H1 (cell line): ENCODE results near the gene AHDC1. TPM values are rescaled to one million over a fixed set of nuclear protein-coding genes. Genes with fewer than 3 reads are reported as not detected.
A peak's percentile ranks its signal among the peaks of the same experiment; 100 is the strongest.

ENCODE experiments used
- CTCF ChIA-PET: fragments of 300-600 bp; sonication (Branson Sonifier 250); formaldehyde crosslinking; loops from one replicate; lab custom pipeline; 2021; ENCODE audit not compliant: partially characterized antibody; lab: Charles Lee
- POLR2A ChIA-PET: fragments of 300-600 bp; sonication (Branson Sonifier 250); formaldehyde crosslinking; loops from one replicate; lab custom pipeline; 2021; ENCODE audit warnings: inconsistent platforms; ENCODE audit not compliant: partially characterized antibody; lab: Charles Lee
- DNase-seq, 2 experiments: peaks; one replicate each; pipeline versions ENCODE4 v3.0.0 to v3.0.0-alpha.2; 2010 to 2022; ENCODE audit warnings: low spot score in 2 of 2, low read depth in 1 of 2, mixed read lengths in 1 of 2
- FAIRE-seq: peaks from 2 replicates; lab custom pipeline; 2011; peaks lifted over from hg19 to GRCh38; lab: Jason Lieb, UNC
- H2AFZ ChIP-seq: 2 replicates; pipeline ENCODE4 v1.8.1; 2012; ENCODE audit warnings: low read length, inconsistent platforms
- H2AK5ac ChIP-seq: 2 replicates; pipeline ENCODE4 v1.6.1; 2013; ENCODE audit warnings: low read depth, low read length
- H2BK120ac ChIP-seq: replicated peaks from 2 replicates; pipeline ENCODE3; 2013; ENCODE audit warnings: low read depth, low read length, inconsistent platforms
- H2BK12ac ChIP-seq: 2 replicates; pipeline ENCODE4 v1.6.1; 2013; ENCODE audit warnings: low read depth, low read length
- H2BK15ac ChIP-seq: 2 replicates; pipeline ENCODE4 v1.6.1; 2013; ENCODE audit warnings: low read length
- H2BK20ac ChIP-seq: 2 replicates; pipeline ENCODE4 v1.6.1; 2013; ENCODE audit warnings: low read length
- H2BK5ac ChIP-seq: 2 replicates; pipeline ENCODE4 v1.6.1; 2013; ENCODE audit warnings: low read depth, low read length
- H3K14ac ChIP-seq: 2 replicates; pipeline ENCODE4 v1.6.1; 2013; ENCODE audit warnings: inconsistent platforms; ENCODE audit not compliant: insufficient read length
- H3K18ac ChIP-seq: 2 replicates; pipeline ENCODE4 v1.6.1; 2013; ENCODE audit warnings: low read length; ENCODE audit errors: extremely low read depth
- H3K23ac ChIP-seq: 2 replicates; pipeline ENCODE4 v1.6.1; 2013; ENCODE audit warnings: inconsistent platforms; ENCODE audit not compliant: insufficient read length
- H3K23me2 ChIP-seq: 2 replicates; pipeline ENCODE4 v1.6.1; 2013; ENCODE audit warnings: low read depth, low read length
- H3K27ac ChIP-seq: 2 replicates; pipeline ENCODE4 v1.6.1; 2011; ENCODE audit warnings: low read depth, low read length, inconsistent platforms
- H3K27me3 ChIP-seq, 4 experiments: replicated peaks in 1 of 4; 1 replicate in 1 of 4; 2 replicates in 3 of 4; pipeline versions ENCODE4 v1.6.1 to v1.8.1; 2011 to 2013; ENCODE audit warnings: low read length in 3 of 4, mild to moderate bottlenecking in 3 of 4, inconsistent platforms in 2 of 4, mixed read lengths in 2 of 4, moderate library complexity in 1 of 4; ENCODE audit not compliant: control insufficient read depth in 3 of 4, insufficient read depth in 3 of 4; ENCODE audit errors: extremely low read depth in 1 of 4
- H3K36me3 ChIP-seq, 4 experiments: 2 replicates each; pipeline versions ENCODE4 v1.6.1 to v1.8.1; 2011 to 2013; ENCODE audit warnings: mild to moderate bottlenecking in 4 of 4, low read length in 3 of 4, moderate library complexity in 2 of 4, control low read depth in 1 of 4, inconsistent platforms in 1 of 4; ENCODE audit not compliant: insufficient read depth in 4 of 4, control insufficient read depth in 2 of 4
- H3K4ac ChIP-seq: replicated peaks from 2 replicates; pipeline ENCODE3; 2013; ENCODE audit warnings: low read length, low read depth, mixed read lengths, inconsistent platforms; ENCODE audit not compliant: insufficient read length
- H3K4me1 ChIP-seq, 4 experiments: replicated peaks in 1 of 4; 1 replicate in 1 of 4; 2 replicates in 3 of 4; pipeline versions ENCODE4 v1.6.1 to v1.8.1; 2011 to 2013; ENCODE audit warnings: low read length in 3 of 4, inconsistent platforms in 2 of 4, mixed read lengths in 1 of 4; ENCODE audit not compliant: insufficient read depth in 4 of 4, control insufficient read depth in 3 of 4
- H3K4me2 ChIP-seq, 2 experiments: 2 replicates each; pipeline versions ENCODE4 v1.6.1 to v1.8.1; 2011 to 2013; ENCODE audit warnings: low read depth in 2 of 2, low read length in 2 of 2, control low read depth in 1 of 2, inconsistent platforms in 1 of 2, mild to moderate bottlenecking in 1 of 2; ENCODE audit not compliant: insufficient read depth in 1 of 2
- H3K4me3 ChIP-seq, 4 experiments: fragments of 200-600, 300-600 bp in 1 of 4; sonication (generic), shearing (Covaris generic), sonication (Bioruptor Twin) in 1 of 4; 2 replicates each; pipeline versions ENCODE4 v1.5.1 to v1.8.1; 2011 to 2016; ENCODE audit warnings: low read length in 4 of 4, low read depth in 3 of 4, control low read depth in 2 of 4, inconsistent platforms in 2 of 4, mild to moderate bottlenecking in 2 of 4, mixed read lengths in 1 of 4, moderate library complexity in 1 of 4; ENCODE audit not compliant: insufficient read depth in 2 of 4; ENCODE audit errors: extremely low read depth in 1 of 4
- H3K56ac ChIP-seq: replicated peaks from 2 replicates; pipeline ENCODE3; 2013; ENCODE audit warnings: low read depth, mild to moderate bottlenecking, mixed read lengths, low read length, inconsistent platforms; ENCODE audit not compliant: insufficient read length
- H3K79me1 ChIP-seq: 2 replicates; pipeline ENCODE4 v1.6.1; 2013; ENCODE audit warnings: low read depth, low read length, control low read depth
- H3K79me2 ChIP-seq, 2 experiments: 2 replicates each; pipeline versions ENCODE4 v1.6.1 to v1.8.1; 2012 to 2013; ENCODE audit warnings: low read length in 2 of 2, mild to moderate bottlenecking in 2 of 2, inconsistent platforms in 1 of 2; ENCODE audit not compliant: insufficient read depth in 2 of 2, control insufficient read depth in 1 of 2
- H3K9ac ChIP-seq, 4 experiments: replicated peaks in 1 of 4; 1 replicate in 1 of 4; 2 replicates in 3 of 4; pipeline versions ENCODE4 v1.6.1 to v1.8.1; 2011 to 2013; ENCODE audit warnings: low read depth in 3 of 4, low read length in 3 of 4, control low read depth in 2 of 4, mild to moderate bottlenecking in 2 of 4, moderate library complexity in 2 of 4, inconsistent platforms in 1 of 4; ENCODE audit errors: extremely low read depth in 1 of 4
- H3K9me3 ChIP-seq, 2 experiments: 2 replicates each; pipeline versions ENCODE4 v1.6.1 to v1.8.1; 2012 to 2013; ENCODE audit warnings: mild to moderate bottlenecking in 2 of 2, moderate library complexity in 2 of 2, control low read depth in 1 of 2, inconsistent platforms in 1 of 2, low read depth in 1 of 2, low read length in 1 of 2, mixed read lengths in 1 of 2; ENCODE audit not compliant: insufficient read depth in 2 of 2
- H4K20me1 ChIP-seq, 2 experiments: replicated peaks in 1 of 2; 2 replicates each; pipeline versions ENCODE3 to v1.8.1; 2011 to 2013; ENCODE audit warnings: inconsistent platforms in 2 of 2, low read length in 2 of 2, mild to moderate bottlenecking in 1 of 2; ENCODE audit not compliant: insufficient read depth in 2 of 2, control insufficient read depth in 1 of 2
- H4K5ac ChIP-seq: 2 replicates; pipeline ENCODE4 v1.6.1; 2013; ENCODE audit warnings: low read length, low read depth, mixed read lengths, inconsistent platforms; ENCODE audit not compliant: insufficient read length
- H4K8ac ChIP-seq: 2 replicates; pipeline ENCODE4 v1.8.0; 2013; ENCODE audit warnings: mild to moderate bottlenecking, moderate library complexity, low read length, inconsistent platforms; ENCODE audit not compliant: insufficient read depth; ENCODE audit errors: extremely low read depth
- H4K91ac ChIP-seq: replicated peaks from 2 replicates; pipeline ENCODE3; 2013; ENCODE audit warnings: low read length, mixed read lengths, inconsistent platforms; ENCODE audit not compliant: insufficient read length
- CEBPB ChIP-seq: IDR thresholded peaks from 2 replicates; pipeline ENCODE4 v1.6.1; 2012; ENCODE audit warnings: low read depth, low read length
- EP300 ChIP-seq, 2 experiments: IDR thresholded peaks; 1 replicate in 1 of 2; 2 replicates in 1 of 2; pipeline ENCODE4 v1.6.1; 2011 to 2012; ENCODE audit warnings: low read depth in 2 of 2, low read length in 2 of 2, mild to moderate bottlenecking in 2 of 2, borderline replicate concordance in 1 of 2, inconsistent platforms in 1 of 2, moderate library complexity in 1 of 2
- HDAC2 ChIP-seq, 2 experiments: fragments of 300-600 bp in 1 of 2; sonication (generic) in 1 of 2; IDR thresholded peaks; 2 replicates each; pipeline ENCODE4 v1.6.1; 2011 to 2012; ENCODE audit warnings: low read depth in 2 of 2, low read length in 2 of 2, mild to moderate bottlenecking in 2 of 2, moderate library complexity in 2 of 2, borderline replicate concordance in 1 of 2, inconsistent platforms in 1 of 2
- NANOG ChIP-seq: IDR thresholded peaks from 2 replicates; pipeline ENCODE4 v1.6.1; 2011; ENCODE audit warnings: low read length, low read depth, mild to moderate bottlenecking, inconsistent platforms; ENCODE audit not compliant: insufficient read depth, poor library complexity, severe bottlenecking
- POLR2A ChIP-seq, 2 experiments: IDR thresholded peaks; 1 replicate in 1 of 2; 2 replicates in 1 of 2; pipeline ENCODE4 v1.6.1; 2011; ENCODE audit warnings: low read depth in 2 of 2, low read length in 2 of 2, mild to moderate bottlenecking in 2 of 2; ENCODE audit errors: control extremely low read depth in 1 of 2
- SIN3A ChIP-seq, 2 experiments: IDR thresholded peaks in 1 of 2; conservative IDR thresholded peaks in 1 of 2; 2 replicates each; pipeline ENCODE4 v1.6.1; 2011 to 2012; ENCODE audit warnings: low read length in 2 of 2, improper control_type of control experiment in 1 of 2, low read depth in 1 of 2, mild to moderate bottlenecking in 1 of 2
- SUZ12 ChIP-seq: fragments of 200-600 bp; sonication (generic); IDR thresholded peaks from 2 replicates; pipeline ENCODE4 v1.6.1; 2012; ENCODE audit warnings: mild to moderate bottlenecking, inconsistent platforms, low read length, moderate library complexity, mixed read lengths
- TAF7 ChIP-seq: optimal IDR thresholded peaks from 2 replicates; pipeline ENCODE3; 2011; ENCODE audit warnings: low read depth, mild to moderate bottlenecking, inconsistent platforms, low read length, moderate library complexity, borderline replicate concordance
- WGBS, 2 experiments: shearing (Covaris generic) in 1 of 2; methylation state at CpG; one replicate each; pipeline versions ENCODE4 v1.1.6 to v1.1.7; 2013 to 2015; ENCODE audit warnings: low lambda C conversion rate in 2 of 2, mixed read lengths in 2 of 2, inconsistent platforms in 1 of 2, low coverage in 1 of 2, missing lambda C conversion rate in 1 of 2; ENCODE audit not compliant: insufficient replicate concordance in 2 of 2, insufficient coverage in 1 of 2, insufficient read length in 1 of 2; ENCODE audit errors: extremely low coverage in 1 of 2, missing lambda C conversion rate in 1 of 2; 5-methylcytosine and 5-hydroxymethylcytosine counted together
- polyA plus RNA-seq, 7 experiments: library from polyadenylated mRNA; depleted of rRNA in 3 of 7; stranded (reverse) in 5 of 7; unstranded in 2 of 7; fragments of >200 nt in 5 of 7; fragments of 200-250 nt in 2 of 7; gene quantifications; 1 replicate in 5 of 7; 2 replicates in 1 of 7; 4 replicates in 1 of 7; pipeline versions ENCODE4 v1.2.1 to v1.2.3, GENCODE V29; 2011 to 2013; ENCODE audit warnings: missing spikeins in 2 of 7, mixed read lengths in 2 of 7
- total RNA-seq: library from RNA; stranded (reverse); fragmentation: NEBNext Ultra II Directional; extraction: Animal tissue kit (Norgen Biotek cat#: 25700); gene quantifications from 2 replicates; pipeline ENCODE4 v1.2.1, GENCODE V29; 2021
- TF ChIP-seq, protein P1 (sequence below): IDR thresholded peaks from 2 replicates; pipeline ENCODE4 v1.6.1; 2011; ENCODE audit warnings: low read length, improper control_type of control experiment
- TF ChIP-seq, protein P2 (sequence below): IDR thresholded peaks from 2 replicates; pipeline ENCODE4 v1.6.1; 2011; ENCODE audit warnings: low read depth, mild to moderate bottlenecking, low read length; ENCODE audit not compliant: insufficient read depth

The AHDC1 gene
- total and polyA plus RNA-seq, 2 of the 8 experiments (the other 6 are each of a cell fraction or from before 2014, with no cell fraction given), result 4.4 to 35.1 TPM

DNA sequence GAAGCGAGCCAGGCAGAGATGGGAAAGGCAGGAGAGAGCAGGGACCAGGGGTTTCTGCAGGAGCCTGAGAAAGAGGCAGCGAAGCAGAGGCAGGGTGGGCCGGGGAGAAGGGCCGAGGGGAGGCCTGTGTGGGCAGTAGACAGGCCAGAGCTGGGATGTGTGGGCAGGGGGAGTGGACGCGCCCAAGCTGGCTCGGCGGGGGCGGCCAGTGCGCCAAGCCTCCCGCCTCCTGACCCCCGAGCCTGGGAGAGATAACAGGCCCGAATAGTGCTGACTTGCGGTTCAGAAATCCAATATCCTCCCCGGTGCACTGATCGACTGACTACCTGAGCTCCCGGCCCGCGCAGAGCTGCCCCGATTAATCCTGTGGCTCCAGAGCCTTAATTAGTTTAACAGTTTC lies 41.9 kb downstream of the AHDC1 start:
- Histone ChIP-seq H3K79me1 (peaks cover 17% of the 10 kb centered on the region), H4K8ac (no peak overlapping the region), H3K14ac (no peak overlapping the region), H3K56ac (no peak overlapping the region), H3K27me3 (no peaks in the 10 kb centered on the region; a peak in 1 of 7 replicates), H3K4me3 (no peak overlapping the region), H3K4me2 (no peak overlapping the region), H4K91ac (no peak overlapping the region), H4K20me1 (peaks cover 9 to 29% of the 10 kb centered on the region in 2 experiments), H3K23ac (no peak overlapping the region), H3K4me1 (peaks cover 7 to 67% (median 44%) of the 10 kb centered on the region in 4 experiments), H2AK5ac (no peak overlapping the region), H3K9ac (no peak overlapping the region), H3K9me3 (no peaks in the 10 kb centered on the region), H2AFZ (no peak overlapping the region), H2BK15ac (0 out of 2 replicates have a peak overlapping the region, but pooled peaks have one; percentile 46), H3K23me2 (peaks cover 2% of the 10 kb centered on the region; the same call in 1 of the 2 replicates), H3K36me3 (no peaks in the 10 kb centered on the region; a peak in 1 of 8 replicates), H4K5ac (no peak overlapping the region), H3K18ac (no peak overlapping the region; the same call in 1 of the 2 replicates), H3K79me2 (peaks cover 0 to 39% of the 10 kb centered on the region in 2 experiments; a peak in 2 of 4 replicates), H3K4ac (no peak overlapping the region), H2BK5ac (0 out of 2 replicates have a peak overlapping the region, but pooled peaks have one; percentile 2), H2BK120ac (no peak overlapping the region), H2BK20ac (no peak overlapping the region), H3K27ac (no peak overlapping the region), H2BK12ac (no peak overlapping the region)
- ChIA-PET POLR2A (interaction anchor here (0.5 to 24.3 kb wide), 5 partner anchors 14 to 292 kb away, joined by 3 to 350 read pairs (median 4); no protein-coding TSS in a partner anchor), CTCF (interaction anchor here (0.6 to 56.1 kb wide), 13 partner anchors 0 to 696 kb away, joined by 3 to 1807 read pairs (median 4); partner anchors contain the start of genes AHDC1 and SLC9A1)
- 78% methylated on average over 13 of the region's 20 CpGs; no CpG with 5 or more reads in 1 of the 2 experiments for WGBS, 2 experiments
- DNase-seq, result no peak
- no peak for FAIRE-seq
- TF ChIP-seq SUZ12 (no peak), POLR2A (IDR thresholded peaks at IDR 0.05; ENCODE audit: control extremely low read depth in 1 of 2, low read depth in 2 of 2, low read length in 2 of 2) (no peak), SIN3A (conservative IDR thresholded peaks at IDR 0.05 in 1 of 2, IDR thresholded peaks at IDR 0.05 in 1 of 2; ENCODE audit: low read depth in 1 of 2, low read length in 2 of 2) (no peak), EP300 (IDR thresholded peaks at IDR 0.05; ENCODE audit: borderline replicate concordance in 1 of 2, low read depth in 2 of 2, low read length in 2 of 2) (no peak), NANOG (no peak), TAF7 (no peak), HDAC2 (IDR thresholded peaks at IDR 0.05; ENCODE audit: borderline replicate concordance in 1 of 2, low read depth in 2 of 2, low read length in 2 of 2) (no peak), CEBPB (no peak)
- TF ChIP-seq, protein P1, sequence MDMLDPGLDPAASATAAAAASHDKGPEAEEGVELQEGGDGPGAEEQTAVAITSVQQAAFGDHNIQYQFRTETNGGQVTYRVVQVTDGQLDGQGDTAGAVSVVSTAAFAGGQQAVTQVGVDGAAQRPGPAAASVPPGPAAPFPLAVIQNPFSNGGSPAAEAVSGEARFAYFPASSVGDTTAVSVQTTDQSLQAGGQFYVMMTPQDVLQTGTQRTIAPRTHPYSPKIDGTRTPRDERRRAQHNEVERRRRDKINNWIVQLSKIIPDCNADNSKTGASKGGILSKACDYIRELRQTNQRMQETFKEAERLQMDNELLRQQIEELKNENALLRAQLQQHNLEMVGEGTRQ, result no peak
- TF ChIP-seq, protein P2, sequence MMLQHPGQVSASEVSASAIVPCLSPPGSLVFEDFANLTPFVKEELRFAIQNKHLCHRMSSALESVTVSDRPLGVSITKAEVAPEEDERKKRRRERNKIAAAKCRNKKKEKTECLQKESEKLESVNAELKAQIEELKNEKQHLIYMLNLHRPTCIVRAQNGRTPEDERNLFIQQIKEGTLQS, result no peak
